ENCODE measurements around the gene REG1B. TPM values are rescaled to one million over a fixed set of nuclear protein-coding genes. Genes with fewer than 3 reads are reported as not detected.

REG1B gene
- total RNA-seq, 1 donor from 2014 or later = not detected

DNA sequence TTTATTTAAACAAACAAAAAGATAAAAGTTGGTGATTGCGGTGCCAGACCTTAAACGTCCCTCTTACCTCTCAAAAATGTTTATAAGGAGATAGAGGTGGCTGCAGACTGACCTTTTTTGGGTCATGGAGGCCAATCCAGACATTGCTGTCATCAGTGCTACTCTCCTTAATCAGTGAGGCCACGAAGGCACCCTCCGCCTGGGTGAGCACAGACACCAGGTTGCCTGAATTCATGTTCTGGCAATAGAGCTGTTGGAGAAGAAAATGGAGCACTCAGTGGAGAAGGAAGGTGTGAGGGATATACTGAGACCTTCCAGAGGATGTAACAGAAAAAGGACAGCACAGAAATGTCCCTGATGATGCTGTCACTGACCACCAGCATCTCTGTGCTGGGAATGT is 1.5 kb downstream of the REG1B start:
- no peak for DNase-seq (ENCODE audit: extremely low spot score, unreplicated experiment)
- TF ChIP-seq, protein P1, sequence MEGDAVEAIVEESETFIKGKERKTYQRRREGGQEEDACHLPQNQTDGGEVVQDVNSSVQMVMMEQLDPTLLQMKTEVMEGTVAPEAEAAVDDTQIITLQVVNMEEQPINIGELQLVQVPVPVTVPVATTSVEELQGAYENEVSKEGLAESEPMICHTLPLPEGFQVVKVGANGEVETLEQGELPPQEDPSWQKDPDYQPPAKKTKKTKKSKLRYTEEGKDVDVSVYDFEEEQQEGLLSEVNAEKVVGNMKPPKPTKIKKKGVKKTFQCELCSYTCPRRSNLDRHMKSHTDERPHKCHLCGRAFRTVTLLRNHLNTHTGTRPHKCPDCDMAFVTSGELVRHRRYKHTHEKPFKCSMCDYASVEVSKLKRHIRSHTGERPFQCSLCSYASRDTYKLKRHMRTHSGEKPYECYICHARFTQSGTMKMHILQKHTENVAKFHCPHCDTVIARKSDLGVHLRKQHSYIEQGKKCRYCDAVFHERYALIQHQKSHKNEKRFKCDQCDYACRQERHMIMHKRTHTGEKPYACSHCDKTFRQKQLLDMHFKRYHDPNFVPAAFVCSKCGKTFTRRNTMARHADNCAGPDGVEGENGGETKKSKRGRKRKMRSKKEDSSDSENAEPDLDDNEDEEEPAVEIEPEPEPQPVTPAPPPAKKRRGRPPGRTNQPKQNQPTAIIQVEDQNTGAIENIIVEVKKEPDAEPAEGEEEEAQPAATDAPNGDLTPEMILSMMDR (IDR thresholded peaks at IDR 0.05) = no peak
- H3K36me3 Mint-ChIP-seq (ENCODE audit: unreplicated experiment) = no peaks in the 10 kb centered on the region
- H3K27ac Mint-ChIP-seq (ENCODE audit: unreplicated experiment) = no peak overlapping the region
- H3K4me3 Mint-ChIP-seq (ENCODE audit: unreplicated experiment) = no peak overlapping the region
- no peaks in the 10 kb centered on the region for H3K27me3 Mint-ChIP-seq (ENCODE audit: unreplicated experiment)
- peaks cover 3% of the 10 kb centered on the region for H3K9me3 Mint-ChIP-seq (ENCODE audit: unreplicated experiment)
- H3K4me1 Mint-ChIP-seq (ENCODE audit: unreplicated experiment) = no peaks in the 10 kb centered on the region

DNA sequence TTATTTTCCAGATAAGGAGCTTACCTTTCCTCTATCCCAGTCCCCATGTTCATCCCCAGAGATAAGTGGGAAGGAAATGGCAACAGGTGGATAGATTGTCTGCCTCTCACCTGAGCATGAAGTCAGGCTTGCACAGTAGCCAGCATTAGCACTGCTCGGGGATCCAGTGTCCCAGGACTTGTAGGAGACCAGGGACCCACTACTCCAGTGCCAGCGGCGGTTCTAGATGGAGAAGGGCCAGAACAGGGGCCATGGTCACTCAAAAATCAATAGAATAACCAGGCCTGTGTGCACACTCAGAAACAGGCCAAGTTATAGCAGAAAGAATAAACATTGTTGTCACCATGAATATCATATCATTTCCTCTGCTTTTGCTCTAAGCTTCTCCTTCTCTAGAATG is 2.4 kb downstream of the REG1B start:
- DNase-seq (ENCODE audit: extremely low spot score, unreplicated experiment) = no peak
- Mint-ChIP-seq H3K27ac (ENCODE audit: unreplicated experiment) (no peak overlapping the region), H3K4me1 (ENCODE audit: unreplicated experiment) (no peaks in the 10 kb centered on the region), H3K27me3 (ENCODE audit: unreplicated experiment) (no peaks in the 10 kb centered on the region), H3K4me3 (ENCODE audit: unreplicated experiment) (no peak overlapping the region), H3K9me3 (ENCODE audit: unreplicated experiment) (peaks cover 3% of the 10 kb centered on the region), H3K36me3 (ENCODE audit: unreplicated experiment) (no peaks in the 10 kb centered on the region)
- TF ChIP-seq, protein P1 (IDR thresholded peaks at IDR 0.05) = no peak

DNA sequence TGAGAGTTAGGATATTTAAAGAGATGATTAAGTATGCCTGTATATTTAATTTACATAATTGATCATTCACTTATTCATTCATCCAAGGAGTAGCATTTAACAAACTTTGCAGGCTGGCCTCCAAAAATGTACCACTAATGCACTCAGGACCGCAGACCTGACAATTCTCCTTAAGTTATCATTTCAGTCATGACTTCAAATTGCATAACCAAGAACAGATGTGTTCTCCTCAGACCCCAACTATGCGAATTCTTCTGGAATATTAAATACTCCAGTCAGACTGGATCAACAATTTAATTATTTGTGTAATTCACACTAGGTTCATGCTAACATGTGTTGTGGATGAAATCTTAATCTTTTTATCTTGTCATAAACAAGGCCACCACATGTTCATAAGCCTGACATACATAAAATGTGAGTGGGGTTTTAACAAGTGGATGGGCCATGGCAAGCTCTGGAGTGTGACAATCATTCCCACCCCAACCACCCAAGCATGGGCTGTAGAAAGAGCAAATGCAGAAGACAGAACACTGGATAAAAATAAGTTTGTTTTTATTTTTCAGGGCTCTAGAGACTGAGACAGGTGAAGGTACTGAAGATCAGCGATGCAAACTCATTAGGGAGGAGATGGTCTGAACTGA is 3.2 kb downstream of the REG1B start:
- no peak for DNase-seq (ENCODE audit: extremely low spot score, unreplicated experiment)
- TF ChIP-seq, protein P1 (IDR thresholded peaks at IDR 0.05) = no peak
- Mint-ChIP-seq H3K27ac (ENCODE audit: unreplicated experiment) (no peak overlapping the region), H3K9me3 (ENCODE audit: unreplicated experiment) (peaks cover 3% of the 10 kb centered on the region), H3K27me3 (ENCODE audit: unreplicated experiment) (no peaks in the 10 kb centered on the region), H3K4me3 (ENCODE audit: unreplicated experiment) (no peak overlapping the region), H3K4me1 (ENCODE audit: unreplicated experiment) (no peaks in the 10 kb centered on the region), H3K36me3 (ENCODE audit: unreplicated experiment) (no peaks in the 10 kb centered on the region)

DNA sequence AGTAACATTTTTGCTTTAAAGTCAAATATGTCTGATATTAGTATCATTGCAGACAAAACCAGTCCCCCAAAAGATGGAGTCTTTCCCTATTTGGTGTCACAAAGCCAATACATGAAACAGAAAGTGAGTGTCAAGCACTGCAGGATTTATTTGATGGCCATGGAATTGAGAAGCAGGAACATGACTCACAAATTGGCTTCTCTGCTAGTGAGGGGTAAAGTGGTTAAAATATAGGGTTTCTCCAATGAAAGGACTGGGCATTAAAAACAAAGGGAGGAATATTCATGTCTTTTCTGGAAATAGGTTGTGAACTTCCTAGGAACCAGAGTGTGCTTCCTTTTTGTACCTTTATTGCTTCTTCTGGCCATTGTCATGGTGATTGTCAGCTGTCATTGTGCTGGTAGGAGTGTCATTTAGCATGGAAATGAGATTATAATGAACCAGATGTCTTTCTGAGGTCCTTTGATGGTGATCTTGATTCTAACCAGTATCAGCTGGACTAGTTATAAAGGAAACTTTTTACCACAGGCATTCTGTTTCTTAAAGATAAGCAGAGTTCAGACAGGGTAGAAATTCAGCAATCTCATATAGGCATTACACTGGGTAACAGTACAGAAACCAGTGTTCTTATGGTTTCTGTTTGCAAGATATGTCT is 4.1 kb downstream of the REG1B start:
- no peaks in the 10 kb centered on the region for H3K4me1 Mint-ChIP-seq (ENCODE audit: unreplicated experiment)
- no peak for DNase-seq (ENCODE audit: extremely low spot score, unreplicated experiment)
- no peak overlapping the region for H3K4me3 Mint-ChIP-seq (ENCODE audit: unreplicated experiment)
- no peaks in the 10 kb centered on the region for H3K36me3 Mint-ChIP-seq (ENCODE audit: unreplicated experiment)
- H3K9me3 Mint-ChIP-seq (ENCODE audit: unreplicated experiment) = peaks cover 3% of the 10 kb centered on the region
- no peaks in the 10 kb centered on the region for H3K27me3 Mint-ChIP-seq (ENCODE audit: unreplicated experiment)
- TF ChIP-seq, protein P1 (IDR thresholded peaks at IDR 0.05) = no peak
- H3K27ac Mint-ChIP-seq (ENCODE audit: unreplicated experiment) = no peak overlapping the region

DNA sequence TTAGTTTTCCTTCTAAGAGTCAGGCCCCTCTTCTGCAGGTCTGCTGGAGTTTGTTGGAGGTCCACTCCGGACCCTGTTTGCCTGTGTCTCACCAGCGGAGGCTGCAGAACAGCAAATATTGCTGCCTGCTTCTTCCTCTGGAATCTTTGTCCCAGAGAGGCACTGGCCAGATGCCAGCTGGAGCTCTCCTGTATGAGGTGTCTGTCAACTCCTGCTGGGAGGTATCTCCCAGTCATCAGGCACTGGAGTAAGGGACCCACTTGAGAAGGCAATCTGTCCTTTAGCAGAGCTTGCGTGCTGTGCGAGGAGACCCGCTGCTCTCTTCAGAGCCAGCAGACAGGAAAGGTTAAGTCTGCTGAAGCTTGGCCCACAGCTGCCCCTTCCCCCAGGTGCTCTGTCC is 4.8 kb downstream of the REG1B start:
- H3K9me3 Mint-ChIP-seq (ENCODE audit: unreplicated experiment) = peaks cover 3% of the 10 kb centered on the region
- TF ChIP-seq, protein P1 (IDR thresholded peaks at IDR 0.05) = no peak
- no peak for DNase-seq (ENCODE audit: extremely low spot score, unreplicated experiment)
- no peaks in the 10 kb centered on the region for H3K4me1 Mint-ChIP-seq (ENCODE audit: unreplicated experiment)
- no peaks in the 10 kb centered on the region for H3K36me3 Mint-ChIP-seq (ENCODE audit: unreplicated experiment)
- no peaks in the 10 kb centered on the region for H3K27me3 Mint-ChIP-seq (ENCODE audit: unreplicated experiment)
- no peak overlapping the region for H3K4me3 Mint-ChIP-seq (ENCODE audit: unreplicated experiment)
- no peak overlapping the region for H3K27ac Mint-ChIP-seq (ENCODE audit: unreplicated experiment)

All from osteocyte (in vitro differentiated cells).